Stomach smooth muscle (tissue), 2 donors: ENCODE results near the gene TBRG1.

Experiments used
- H3K27ac ChIP-seq: one replicate; pipeline ENCODE4 v1.7.0; 2013; ENCODE audit warnings: mild to moderate bottlenecking, low read length, inconsistent platforms
- H3K27me3 ChIP-seq, 2 donors: one replicate each; pipeline ENCODE4 v1.7.0; 2013; ENCODE audit warnings: low read length in 2 of 2; ENCODE audit not compliant: insufficient read depth in 2 of 2, control insufficient read depth in 1 of 2
- H3K36me3 ChIP-seq, 2 donors: one replicate each; pipeline ENCODE4 v1.7.0; 2013; ENCODE audit warnings: low read length in 2 of 2; ENCODE audit not compliant: control insufficient read depth in 2 of 2, insufficient read depth in 2 of 2
- H3K4me1 ChIP-seq: one replicate; pipeline ENCODE4 v1.7.0; 2013; ENCODE audit warnings: low read length; ENCODE audit not compliant: control insufficient read depth, insufficient read depth
- H3K4me3 ChIP-seq, 2 donors: one replicate each; pipeline ENCODE4 v1.7.0; 2013; ENCODE audit warnings: low read length in 2 of 2
- H3K9ac ChIP-seq, 2 donors: one replicate each; pipeline ENCODE4 v1.7.0; 2013; ENCODE audit warnings: low read length in 2 of 2, mild to moderate bottlenecking in 1 of 2
- H3K9me3 ChIP-seq, 2 donors: one replicate each; pipeline ENCODE4 v1.7.0; 2013; ENCODE audit warnings: low read length in 2 of 2; ENCODE audit not compliant: control insufficient read depth in 2 of 2
- donor health status: healthy.
- donor health status: Pancreatic carcinoma.

Gene TBRG1

GRCh38 chr11:124640666-124641065 is 18.0 kb downstream of the TBRG1 start:
- no peaks in the 10 kb centered on the region for H3K9me3 ChIP-seq
- no peak overlapping the region for H3K9ac ChIP-seq
- H3K4me1 ChIP-seq: peaks cover 2% of the 10 kb centered on the region
- no peak overlapping the region for H3K4me3 ChIP-seq
- H3K27ac ChIP-seq: no peak overlapping the region
- peaks cover 21 to 24% of the 10 kb centered on the region in 2 donors for H3K36me3 ChIP-seq
- no peaks in the 10 kb centered on the region for H3K27me3 ChIP-seq

DNA sequence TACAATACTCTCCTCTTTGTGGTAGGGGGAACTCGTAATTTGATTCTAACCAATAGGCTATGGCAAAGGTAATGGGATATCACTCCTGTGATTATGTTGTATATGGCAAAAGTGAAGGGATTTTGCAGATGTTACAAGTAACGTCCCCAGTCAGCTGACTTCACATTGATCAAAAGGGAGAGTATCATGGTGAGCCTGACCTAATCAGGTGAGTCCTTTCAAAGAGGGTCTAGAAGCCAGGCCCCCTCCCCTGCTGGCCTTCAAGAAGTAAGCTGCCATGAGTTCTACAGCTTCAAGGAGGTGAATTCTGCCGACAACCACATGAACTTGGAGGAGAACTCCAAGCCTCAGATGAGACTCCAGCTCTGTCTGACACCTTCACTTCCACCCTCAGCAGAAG is 20.0 kb downstream of the TBRG1 start:
- peaks cover 12 to 13% of the 10 kb centered on the region in 2 donors for H3K36me3 ChIP-seq

DNA sequence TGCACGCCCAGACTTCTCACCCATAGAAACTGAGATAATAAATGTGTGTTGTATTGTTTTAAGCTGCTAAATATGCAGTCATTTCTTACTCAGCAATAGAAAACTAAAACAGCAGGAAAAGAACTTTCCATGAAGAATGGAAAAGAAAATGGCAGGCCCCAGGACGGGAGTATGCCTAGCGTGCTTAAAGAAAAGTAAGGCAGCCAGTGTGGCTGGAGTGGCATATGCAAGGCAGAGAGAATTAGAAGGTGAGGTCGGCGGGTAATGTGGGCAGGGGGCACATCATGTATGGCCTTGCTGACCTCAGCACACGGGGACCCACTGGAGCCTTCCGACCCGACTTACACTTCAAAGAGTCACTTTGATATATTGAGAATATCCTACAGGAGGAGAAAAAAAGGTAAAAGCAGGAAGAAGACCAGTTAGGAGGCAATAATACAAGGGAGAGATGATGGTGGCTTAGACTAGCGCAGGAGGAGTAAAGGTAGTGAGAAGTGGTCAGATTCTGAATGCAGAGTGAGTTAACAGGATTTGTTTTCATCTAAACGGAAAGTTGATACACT is 20.5 kb downstream of the TBRG1 start:
- Histone ChIP-seq H3K27me3 (no peaks in the 10 kb centered on the region), H3K4me1 (peaks cover 2% of the 10 kb centered on the region), H3K4me3 (no peak overlapping the region), H3K9me3 (no peaks in the 10 kb centered on the region), H3K36me3 (peaks cover 8 to 9% of the 10 kb centered on the region in 2 donors), H3K27ac (no peak overlapping the region), H3K9ac (no peak overlapping the region)

More for the DNA sequence above, 20.0 kb downstream of the TBRG1 start:
- no peak overlapping the region for H3K9ac ChIP-seq
- H3K4me3 ChIP-seq: no peak overlapping the region
- no peaks in the 10 kb centered on the region for H3K9me3 ChIP-seq
- no peaks in the 10 kb centered on the region for H3K27me3 ChIP-seq
- H3K27ac ChIP-seq: no peak overlapping the region
- peaks cover 2% of the 10 kb centered on the region for H3K4me1 ChIP-seq

DNA sequence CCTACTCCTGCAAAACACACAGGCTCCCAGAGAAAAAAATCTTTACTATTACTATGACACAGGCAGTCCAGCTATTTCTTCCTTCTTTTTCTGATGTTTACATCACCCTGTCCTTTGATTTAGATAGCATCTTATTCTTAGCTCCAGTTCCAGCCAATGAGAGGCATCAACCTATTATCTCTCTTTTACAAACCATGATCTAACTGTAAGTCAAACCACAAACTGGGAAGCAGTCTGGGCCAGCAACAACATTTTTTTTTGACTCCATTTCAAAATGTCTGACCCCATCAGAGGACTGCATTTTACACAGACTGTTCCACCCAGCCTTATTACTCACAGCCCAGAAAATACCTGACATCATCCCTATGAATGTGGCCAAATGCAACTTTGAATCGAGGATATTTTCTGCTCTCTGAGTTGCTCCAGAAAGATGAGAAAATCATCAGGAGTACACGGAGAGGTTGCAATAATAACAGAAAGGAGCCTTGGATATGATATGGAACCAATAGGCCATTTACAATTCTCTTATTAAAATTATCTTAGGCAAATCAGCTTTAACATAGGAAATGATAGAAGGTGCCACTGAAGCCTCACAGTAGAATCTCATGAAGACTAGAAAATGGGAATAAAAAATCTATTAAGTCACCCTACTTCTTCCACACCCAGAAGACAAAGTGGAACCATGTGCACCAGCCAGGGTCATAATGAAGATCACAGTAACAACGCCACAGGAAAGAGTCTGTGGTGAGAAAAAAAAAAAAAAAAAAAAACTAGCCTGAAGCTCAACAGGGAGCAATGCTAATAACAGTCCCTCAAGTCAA is 21.2 kb downstream of the TBRG1 start:
- Histone ChIP-seq H3K27ac (no peak overlapping the region), H3K9ac (no peak overlapping the region), H3K36me3 (peaks cover 8 to 9% of the 10 kb centered on the region in 2 donors), H3K27me3 (no peaks in the 10 kb centered on the region), H3K9me3 (no peaks in the 10 kb centered on the region), H3K4me3 (peak overlapping the region in 1 of 2 donors; percentile 2), H3K4me1 (peaks cover 2% of the 10 kb centered on the region)

DNA sequence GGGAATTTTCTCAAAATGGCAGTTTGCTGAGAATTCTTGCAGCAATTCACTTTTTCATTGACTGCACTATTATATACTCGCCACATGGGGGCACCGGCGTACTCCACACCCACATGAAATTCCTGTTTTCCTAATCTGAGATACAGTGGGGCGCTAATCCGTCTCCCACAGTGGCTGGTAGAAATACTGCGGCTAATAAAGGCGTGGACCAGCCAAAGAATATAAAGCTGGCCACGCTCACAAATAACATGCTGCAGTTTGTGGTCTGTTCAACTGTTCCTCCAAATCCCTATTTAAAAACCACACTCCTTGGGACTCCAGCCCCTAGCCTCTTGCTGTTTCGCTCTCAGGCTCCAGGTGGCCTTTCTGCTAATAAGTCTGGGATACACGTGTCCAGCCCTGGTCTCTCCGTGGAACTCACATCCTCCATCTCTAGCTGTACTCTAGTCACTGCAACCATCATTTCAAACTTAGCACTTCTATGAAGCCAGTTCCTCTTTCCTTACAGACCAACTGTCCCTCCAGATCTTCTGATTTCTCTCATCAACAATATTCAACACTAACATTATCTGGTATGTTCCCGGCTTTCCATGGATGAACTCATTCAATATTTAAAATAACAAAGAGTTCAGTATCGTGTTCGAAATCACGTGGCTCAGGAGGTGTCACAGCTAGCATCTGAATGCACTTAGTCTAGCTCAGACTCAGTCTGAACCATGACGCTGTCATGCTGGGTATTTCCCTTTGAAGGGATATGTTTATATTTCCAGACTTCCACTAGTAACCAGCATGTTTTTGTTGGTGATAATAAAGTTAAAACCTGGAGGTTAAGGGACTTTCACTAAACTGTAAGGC is 22.0 kb downstream of the TBRG1 start:
- H3K27ac ChIP-seq: no peak overlapping the region
- H3K4me3 ChIP-seq: peak overlapping the region; percentile 2 to 65
- peak overlapping the region in 1 of 2 donors; percentile 6 for H3K9ac ChIP-seq

DNA sequence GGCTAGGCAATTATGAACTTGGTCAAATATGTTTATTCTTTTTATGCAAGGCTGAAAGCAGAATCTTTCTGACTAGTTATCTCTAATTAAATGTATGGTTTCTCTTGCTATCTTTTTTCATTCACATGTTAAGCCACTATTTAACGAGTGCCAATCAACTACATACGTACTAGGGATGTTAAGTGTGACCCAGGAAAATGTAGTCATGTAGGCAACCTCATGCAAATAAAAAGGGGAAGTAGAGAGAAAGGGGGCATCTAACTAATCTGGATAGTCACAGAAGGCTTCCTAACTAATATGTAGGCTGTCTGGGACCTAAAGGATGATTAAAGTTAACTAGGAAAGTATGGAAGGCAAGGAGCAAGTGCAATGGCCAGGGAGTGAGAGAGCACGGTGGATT is 23.5 kb downstream of the TBRG1 start:
- Histone ChIP-seq H3K9ac (no peak overlapping the region), H3K27ac (no peak overlapping the region), H3K27me3 (no peaks in the 10 kb centered on the region), H3K4me3 (no peak overlapping the region), H3K9me3 (no peaks in the 10 kb centered on the region), H3K4me1 (peaks cover 2% of the 10 kb centered on the region), H3K36me3 (peaks cover 0 to 6% of the 10 kb centered on the region in 2 donors)

More for the DNA sequence above, 22.0 kb downstream of the TBRG1 start:
- Histone ChIP-seq H3K27me3 (no peaks in the 10 kb centered on the region), H3K36me3 (peaks cover 3 to 5% of the 10 kb centered on the region in 2 donors), H3K9me3 (no peaks in the 10 kb centered on the region), H3K4me1 (peaks cover 2% of the 10 kb centered on the region)

DNA sequence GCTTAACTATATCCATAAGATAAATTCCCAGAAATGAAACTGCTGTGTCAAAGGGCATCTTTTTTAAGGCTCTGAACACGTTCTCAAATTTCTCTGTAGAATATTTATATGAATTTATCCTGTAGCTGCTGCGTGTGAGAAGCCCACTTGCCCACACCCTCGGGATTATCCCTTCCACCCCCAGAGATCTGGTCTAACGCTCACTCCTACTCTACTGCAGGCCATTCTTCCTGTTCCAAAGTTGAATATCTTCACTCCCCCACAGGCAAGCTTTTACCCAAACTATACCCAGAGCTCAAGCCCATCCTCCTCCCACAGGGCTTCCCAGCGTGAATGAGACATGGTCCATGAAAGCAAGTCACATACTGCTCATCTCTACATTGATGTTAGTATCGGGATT is 25.9 kb downstream of the TBRG1 start:
- H3K36me3 ChIP-seq: peaks cover 3 to 10% of the 10 kb centered on the region in 2 donors
- H3K4me1 ChIP-seq: peaks cover 2% of the 10 kb centered on the region
- H3K4me3 ChIP-seq: no peak overlapping the region
- H3K9me3 ChIP-seq: no peaks in the 10 kb centered on the region
- no peak overlapping the region for H3K9ac ChIP-seq
- H3K27ac ChIP-seq: no peak overlapping the region
- H3K27me3 ChIP-seq: no peaks in the 10 kb centered on the region

GRCh38 chr11:124656774-124657630 is 34.3 kb downstream of the TBRG1 start:
- Histone ChIP-seq H3K9ac (no peak overlapping the region), H3K27me3 (no peaks in the 10 kb centered on the region), H3K4me3 (no peak overlapping the region), H3K4me1 (no peaks in the 10 kb centered on the region), H3K27ac (no peak overlapping the region), H3K36me3 (peaks cover 4 to 13% of the 10 kb centered on the region in 2 donors), H3K9me3 (no peaks in the 10 kb centered on the region)

DNA sequence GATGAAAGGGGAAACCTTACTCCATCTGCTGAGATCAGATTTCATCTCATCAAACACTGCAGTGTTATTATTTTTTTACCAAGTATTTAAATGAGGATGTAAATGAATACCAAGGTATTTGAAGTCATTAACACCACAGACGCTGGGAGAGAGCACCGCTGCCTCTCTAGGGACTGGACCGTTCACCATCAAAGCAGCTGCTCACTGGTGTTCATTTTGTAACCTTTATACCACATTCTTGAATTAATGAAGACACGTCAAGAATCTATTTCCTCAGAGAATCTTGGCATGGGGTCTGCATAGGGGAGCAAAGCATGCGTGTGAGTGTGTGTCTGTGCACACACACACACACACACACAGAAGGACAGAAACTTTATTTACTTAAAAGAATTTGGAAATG is 35.2 kb downstream of the TBRG1 start:
- Histone ChIP-seq H3K27me3 (no peaks in the 10 kb centered on the region), H3K9ac (no peak overlapping the region), H3K4me3 (no peak overlapping the region), H3K4me1 (no peaks in the 10 kb centered on the region), H3K9me3 (no peaks in the 10 kb centered on the region), H3K36me3 (peaks cover 2 to 12% of the 10 kb centered on the region in 2 donors), H3K27ac (no peak overlapping the region)

- H3K9ac ChIP-seq: no peak overlapping the region
- H3K4me3 ChIP-seq: no peak overlapping the region
- H3K27me3 ChIP-seq: no peaks in the 10 kb centered on the region
- no peak overlapping the region for H3K27ac ChIP-seq
- peaks cover 2 to 9% of the 10 kb centered on the region in 2 donors for H3K36me3 ChIP-seq
- no peaks in the 10 kb centered on the region for H3K4me1 ChIP-seq
- no peaks in the 10 kb centered on the region for H3K9me3 ChIP-seq
Observed at GRCh38 chr11:124658501-124658900, 35.8 kb downstream of the TBRG1 start.
